ENCODE data around the gene KISS1R. TPM values are rescaled to one million over a fixed set of nuclear protein-coding genes. Genes with fewer than 3 reads are reported as not detected.

Gene KISS1R
- total and polyA plus RNA-seq, 2 of the 4 experiments (the other 2 are of a cell fraction) = not detected

DNA sequence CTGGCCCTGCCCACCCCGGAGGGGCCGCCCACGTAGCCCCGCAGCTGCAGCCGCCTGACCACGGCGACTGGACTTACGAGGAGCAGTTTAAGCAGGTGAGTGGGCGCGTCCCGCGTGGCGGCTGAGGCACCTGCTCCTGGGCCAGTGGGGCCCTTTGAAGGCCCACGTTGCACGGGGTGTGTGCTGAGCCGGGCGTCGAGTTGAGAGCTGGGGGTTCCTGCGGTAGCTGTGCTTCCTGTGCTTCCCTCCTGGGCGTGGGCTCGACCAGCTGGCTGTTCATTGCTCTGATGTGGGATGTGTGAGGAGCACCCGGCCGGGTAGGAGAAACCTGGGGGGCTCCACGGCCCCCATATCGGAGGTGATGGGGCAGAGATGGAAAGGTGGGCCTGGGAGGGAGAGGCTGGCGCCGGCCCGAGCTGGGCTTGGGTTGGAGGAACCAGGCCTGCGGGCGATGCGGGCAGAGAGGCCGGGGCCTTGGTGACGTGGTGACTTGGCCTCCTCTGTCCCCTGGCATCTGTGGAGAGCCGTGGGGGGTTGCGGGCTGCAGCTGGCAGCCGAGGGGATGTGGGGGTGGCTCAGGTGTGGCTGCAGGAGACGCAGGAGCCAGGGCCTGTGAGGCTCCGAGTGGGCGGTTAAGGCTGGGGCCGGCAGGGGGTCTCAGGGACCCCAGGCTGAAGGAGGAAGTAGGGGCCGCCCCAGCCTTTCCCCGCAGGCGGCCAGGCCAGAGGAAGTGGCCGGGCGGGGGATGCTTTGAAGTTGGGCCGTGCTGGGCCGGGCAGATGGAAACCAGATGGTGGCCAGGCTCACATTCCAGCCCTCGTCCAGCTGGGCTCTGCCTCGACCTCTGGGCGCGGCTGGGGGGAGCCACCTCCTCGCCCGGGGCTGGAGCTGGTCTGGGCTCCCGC, 15.8 kb downstream of the KISS1R start (continued):
- TF ChIP-seq SMC3 (IDR thresholded peaks at IDR 0.05; ENCODE audit: low read depth, low read length) (no peak), POLR2A (IDR thresholded peaks at IDR 0.05; ENCODE audit: low read depth, low read length) (no peak), NFE2L2 (IDR thresholded peaks at IDR 0.05; ENCODE audit: low read depth, low read length) (no peak), RAD21 (IDR thresholded peaks at IDR 0.05; ENCODE audit: low read length) (peak; percentile 38)

DNA sequence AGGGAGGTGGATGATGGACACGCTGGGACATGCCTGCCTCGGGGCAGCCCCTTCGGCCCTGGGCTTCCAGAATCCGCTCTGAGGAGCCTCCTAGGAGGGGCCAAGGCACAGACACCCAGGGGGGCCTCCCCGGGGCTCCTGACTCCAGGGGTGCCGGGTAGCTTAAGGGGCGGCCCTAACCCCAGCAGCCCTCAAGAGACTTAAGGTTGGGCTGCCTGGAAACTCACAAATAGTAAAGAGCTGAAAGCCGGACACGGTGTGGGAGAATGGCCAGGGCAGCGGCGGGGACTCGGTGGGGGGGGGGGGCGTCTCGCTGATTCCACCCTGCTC, 16.4 kb downstream of the KISS1R start:
- no peak overlapping the region for H3K4me3 ChIP-seq (ENCODE audit: insufficient read depth, low read depth, low read length)
- peak overlapping the region; percentile 94 for H3K18ac ChIP-seq (ENCODE audit: low read depth, low read length)
- peaks cover 32% of the 10 kb centered on the region for H4K20me1 ChIP-seq (ENCODE audit: insufficient read depth, low read length)
- H3K4me2 ChIP-seq (ENCODE audit: low read depth, low read length) = peak overlapping the region; percentile 39; the same call in 1 of the 2 replicates
- H2AK5ac ChIP-seq (ENCODE audit: low read depth, low read length) = peak overlapping the region; percentile 99
- peaks cover 30% of the 10 kb centered on the region for H3K4me1 ChIP-seq (ENCODE audit: control insufficient read depth, insufficient read depth, low read length)
- peak overlapping the region; percentile 84 for H2AFZ ChIP-seq (replicated peaks; ENCODE audit: low read length, poor library complexity)
- in situ Hi-C loops (cut with MboI; ENCODE audit: low sequenced_read_pairs) = no loop called here
- peak overlapping the region; percentile 54; the same call in 1 of the 2 replicates for H3K23ac ChIP-seq (ENCODE audit: low read depth, low read length)
- ATAC-seq (ENCODE audit: low read depth) (no peak), DNase-seq (no peak)
- CTCF ChIA-PET = no interaction called here
- peak overlapping the region; percentile 88 to 98; a peak in 3 of 4 replicates for H4K8ac ChIP-seq (ENCODE audit: low read depth in 2 of 2, low read length in 2 of 2)
- H3K9me3 ChIP-seq (ENCODE audit: control insufficient read depth, insufficient read depth, low read length) = no peaks in the 10 kb centered on the region
- H3K27me3 ChIP-seq (ENCODE audit: control insufficient read depth, insufficient read depth, low read length) = no peaks in the 10 kb centered on the region
- dilution Hi-C loops (cut with HindIII; ENCODE audit: low sequenced_read_pairs, unreplicated experiment) = no loop called here
- peak overlapping the region; percentile 50; the same call in 1 of the 2 replicates for H3K56ac ChIP-seq (ENCODE audit: extremely low read depth, insufficient read depth, low read length)
- H3K79me1 ChIP-seq (ENCODE audit: low read depth in 1 of 2, low read length in 2 of 2) = peaks cover 24 to 61% of the 10 kb centered on the region in 2 experiments
- POLR2A ChIA-PET (ENCODE audit: unreplicated experiment) = interaction anchor here (0.6 kb wide), 2 partner anchors 51 to 270 kb away, joined by 3 to 4 read pairs; no protein-coding TSS in a partner anchor
- 0% methylated on average over 1 of the region's 14 CpGs; no CpG with 5 or more reads in 1 of the 2 experiments for WGBS, 2 experiments (ENCODE audit: extremely low coverage in 2 of 2, insufficient read length in 1 of 2)
- peak overlapping the region; percentile 98 for H2BK5ac ChIP-seq (ENCODE audit: low read depth, low read length, poor library complexity, severe bottlenecking)
- peak overlapping the region; percentile 95 for H4K5ac ChIP-seq (ENCODE audit: low read depth, low read length)
- peak overlapping the region; percentile 98 for H3K4ac ChIP-seq (ENCODE audit: low read depth, low read length)
- no TSS peak for BruUV-seq (replicated peaks)
- peak overlapping the region; percentile 97 for H2BK120ac ChIP-seq (ENCODE audit: low read depth, low read length)
- TF ChIP-seq SMC3 (IDR thresholded peaks at IDR 0.05; ENCODE audit: low read depth, low read length) = no peak
- no peak for TF ChIP-seq MXI1 (IDR thresholded peaks at IDR 0.05; ENCODE audit: borderline replicate concordance, low read depth, low read length)
- no peak for TF ChIP-seq NFE2L2 (IDR thresholded peaks at IDR 0.05; ENCODE audit: low read depth, low read length)
- TF ChIP-seq CEBPB (IDR thresholded peaks at IDR 0.05; ENCODE audit: low read depth, low read length) = no peak
- no peak for TF ChIP-seq MAFK (IDR thresholded peaks at IDR 0.05; ENCODE audit: low read depth, low read length)
- no peak for TF ChIP-seq MAZ (IDR thresholded peaks at IDR 0.05; ENCODE audit: borderline replicate concordance, low read depth, low read length)
- TF ChIP-seq, protein P1, sequence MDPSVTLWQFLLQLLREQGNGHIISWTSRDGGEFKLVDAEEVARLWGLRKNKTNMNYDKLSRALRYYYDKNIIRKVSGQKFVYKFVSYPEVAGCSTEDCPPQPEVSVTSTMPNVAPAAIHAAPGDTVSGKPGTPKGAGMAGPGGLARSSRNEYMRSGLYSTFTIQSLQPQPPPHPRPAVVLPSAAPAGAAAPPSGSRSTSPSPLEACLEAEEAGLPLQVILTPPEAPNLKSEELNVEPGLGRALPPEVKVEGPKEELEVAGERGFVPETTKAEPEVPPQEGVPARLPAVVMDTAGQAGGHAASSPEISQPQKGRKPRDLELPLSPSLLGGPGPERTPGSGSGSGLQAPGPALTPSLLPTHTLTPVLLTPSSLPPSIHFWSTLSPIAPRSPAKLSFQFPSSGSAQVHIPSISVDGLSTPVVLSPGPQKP (IDR thresholded peaks at IDR 0.05; ENCODE audit: borderline replicate concordance, low read depth, low read length) = no peak
- TF ChIP-seq, protein P2, sequence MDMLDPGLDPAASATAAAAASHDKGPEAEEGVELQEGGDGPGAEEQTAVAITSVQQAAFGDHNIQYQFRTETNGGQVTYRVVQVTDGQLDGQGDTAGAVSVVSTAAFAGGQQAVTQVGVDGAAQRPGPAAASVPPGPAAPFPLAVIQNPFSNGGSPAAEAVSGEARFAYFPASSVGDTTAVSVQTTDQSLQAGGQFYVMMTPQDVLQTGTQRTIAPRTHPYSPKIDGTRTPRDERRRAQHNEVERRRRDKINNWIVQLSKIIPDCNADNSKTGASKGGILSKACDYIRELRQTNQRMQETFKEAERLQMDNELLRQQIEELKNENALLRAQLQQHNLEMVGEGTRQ (IDR thresholded peaks at IDR 0.05; ENCODE audit: low read depth, low read length) = no peak
- no peak for TF ChIP-seq RAD21 (IDR thresholded peaks at IDR 0.05; ENCODE audit: low read length)
- H2BK20ac ChIP-seq (ENCODE audit: low read depth, low read length) = peak overlapping the region; percentile 70
- intact Hi-C loops (cut with micrococcal nuclease) = loop anchor here (2.0 kb wide), 1 partner anchor 29 kb away; no protein-coding TSS in a partner anchor
- H4K91ac ChIP-seq (ENCODE audit: insufficient read depth, low read depth, low read length) = peak overlapping the region; percentile 98
- peak overlapping the region; percentile 7 for H3K9ac ChIP-seq (ENCODE audit: low read depth, low read length)
- H3K27ac ChIP-seq (ENCODE audit: insufficient read depth, low read length) = peak overlapping the region; percentile 97
- H3K9me1 ChIP-seq (ENCODE audit: insufficient read depth, low read length) = peaks cover 5% of the 10 kb centered on the region; the same call in 1 of the 2 replicates
- peak overlapping the region; percentile 99 for H2AK9ac ChIP-seq (replicated peaks; ENCODE audit: low read depth, low read length, poor library complexity)
- peak overlapping the region; percentile 97; the same call in 1 of the 2 replicates for H3K14ac ChIP-seq (replicated peaks; ENCODE audit: low read depth, low read length)
- H3K36me3 ChIP-seq (ENCODE audit: control insufficient read depth, insufficient read depth, low read length) = peaks cover 56% of the 10 kb centered on the region
- H2BK15ac ChIP-seq (ENCODE audit: low read depth, low read length) = peak overlapping the region; percentile 93; the same call in 1 of the 3 replicates

All from IMR-90 (cell line).